Esophagus muscularis mucosa (tissue), 4 donors: ENCODE measurements around the gene NUBPL. TPM values are rescaled to one million over a fixed set of nuclear protein-coding genes. Genes with fewer than 3 reads are reported as not detected.

ENCODE experiments used
- DNase-seq: peaks from one replicate; pipeline ENCODE4 v3.0.0-alpha.2; 2017; ENCODE audit errors: extremely low spot score
- H3K27ac ChIP-seq, 4 donors: fragments of 200-600 bp; sonication (generic); replicated peaks in 1 of 4; 1 replicate in 3 of 4; 2 replicates in 1 of 4; pipeline ENCODE4 v1.5.1; 2016 to 2019; ENCODE audit warnings: mild to moderate bottlenecking in 1 of 4
- H3K27me3 ChIP-seq, 4 donors: fragments of 200-600 bp; sonication (generic); one replicate each; pipeline versions ENCODE4 v1.5.1 to v1.6.0; 2016 to 2019
- H3K36me3 ChIP-seq, 4 donors: fragments of 200-600 bp; sonication (generic); one replicate each; pipeline ENCODE4 v1.5.1; 2016 to 2019
- H3K4me1 ChIP-seq, 4 donors: fragments of 200-600 bp; sonication (generic); one replicate each; pipeline ENCODE4 v1.5.1; 2016 to 2019
- H3K4me3 ChIP-seq, 4 donors: fragments of 200-600 bp; sonication (generic); 1 replicate in 2 of 4; 2 replicates in 2 of 4; pipeline ENCODE4 v1.5.1; 2016 to 2019; ENCODE audit warnings: mild to moderate bottlenecking in 4 of 4, moderate library complexity in 1 of 4
- H3K9me3 ChIP-seq, 4 donors: fragments of 200-600 bp; sonication (generic); 1 replicate in 3 of 4; 2 replicates in 1 of 4; pipeline ENCODE4 v1.5.1; 2016 to 2019
- CTCF ChIP-seq, 3 experiments: fragments of 200-600 bp in 2 of 3; fragments of 450-650 bp in 1 of 3; sonication (generic) in 2 of 3; IDR thresholded peaks; one replicate each; pipeline ENCODE4 v1.5.1; 2017 to 2019; ENCODE audit warnings: antibody characterized with exemption in 3 of 3, mild to moderate bottlenecking in 2 of 3, moderate library complexity in 1 of 3
- EP300 ChIP-seq: sonication (generic); formaldehyde crosslinking; IDR thresholded peaks from one replicate; pipeline ENCODE4 v1.6.1; 2017; ENCODE audit warnings: antibody characterized with exemption
- POLR2A ChIP-seq: fragments of 450-650 bp; IDR thresholded peaks from one replicate; pipeline ENCODE4 v1.6.1; 2017; ENCODE audit warnings: antibody characterized with exemption, moderate library complexity, mild to moderate bottlenecking, low read depth
- POLR2AphosphoS5 ChIP-seq, 2 donors: sonication (generic); formaldehyde crosslinking; IDR thresholded peaks; one replicate each; pipeline ENCODE4 v1.6.1; 2017; ENCODE audit warnings: antibody characterized with exemption in 2 of 2
- WGBS: methylation state at CpG from one replicate; pipeline ENCODE4 v1.1.5; 2018; 5-methylcytosine and 5-hydroxymethylcytosine counted together
- intact Hi-C: fragments of 100-400 bp; cut with DNase I; formaldehyde crosslinking; loops from one replicate; pipeline ENCODE4 v1.15.1; 2023
- total RNA-seq, 4 donors: library from RNA; depleted of rRNA; stranded (reverse); fragments of >200 nt; gene quantifications; one replicate each; pipeline versions ENCODE4 v1.1.0 to v1.2.1, GENCODE V29; 2016

NUBPL gene
- total RNA-seq, 4 donors from 2014 or later = 10.3 to 13.6 (median 12.8) TPM

- no peak overlapping the region for H3K27ac ChIP-seq
- H3K36me3 ChIP-seq = no peaks in the 10 kb centered on the region
- DNase-seq = no peak
- no peaks in the 10 kb centered on the region for H3K27me3 ChIP-seq
- H3K4me1 ChIP-seq = no peaks in the 10 kb centered on the region
- H3K9me3 ChIP-seq = no peaks in the 10 kb centered on the region
- no peak for TF ChIP-seq POLR2A
- no peak for TF ChIP-seq CTCF (IDR thresholded peaks at IDR 0.05)
- TF ChIP-seq POLR2AphosphoS5 (IDR thresholded peaks at IDR 0.05) = no peak
- TF ChIP-seq EP300 = no peak
- no peak overlapping the region for H3K4me3 ChIP-seq
- 86% methylated on average over 2 of the region's 2 CpGs for WGBS
- intact Hi-C loops = no loop called here
Measured at GRCh38 chr14:31549817-31550216, 11.4 kb upstream of the NUBPL start.

GRCh38 chr14:31550589-31550988 lies 10.6 kb upstream of the NUBPL start:
- TF ChIP-seq CTCF (IDR thresholded peaks at IDR 0.05) = no peak
- no peak for TF ChIP-seq POLR2AphosphoS5 (IDR thresholded peaks at IDR 0.05)
- TF ChIP-seq POLR2A = no peak
- TF ChIP-seq EP300 = no peak
- no peak for DNase-seq
- no peak overlapping the region for H3K4me3 ChIP-seq
- H3K9me3 ChIP-seq = no peaks in the 10 kb centered on the region
- H3K4me1 ChIP-seq = no peaks in the 10 kb centered on the region
- H3K27ac ChIP-seq = no peak overlapping the region
- no peaks in the 10 kb centered on the region for H3K27me3 ChIP-seq
- 85% methylated on average over 2 of the region's 2 CpGs for WGBS
- H3K36me3 ChIP-seq = no peaks in the 10 kb centered on the region
- intact Hi-C loops = no loop called here

- TF ChIP-seq EP300 (no peak), POLR2A (no peak), CTCF (IDR thresholded peaks at IDR 0.05) (no peak), POLR2AphosphoS5 (IDR thresholded peaks at IDR 0.05) (no peak)
- Histone ChIP-seq H3K4me1 (peaks cover 0 to 8% (median 5%) of the 10 kb centered on the region in 4 donors), H3K36me3 (no peaks in the 10 kb centered on the region), H3K27ac (no peak overlapping the region), H3K9me3 (no peaks in the 10 kb centered on the region), H3K27me3 (no peaks in the 10 kb centered on the region), H3K4me3 (no peak overlapping the region)
- WGBS = 88% methylated on average over 2 of the region's 2 CpGs
- intact Hi-C loops = no loop called here
- DNase-seq = no peak
Measured at GRCh38 chr14:31556191-31556590, 5.0 kb upstream of the NUBPL start.

GRCh38 chr14:31559939-31560338 lies 1.3 kb upstream of the NUBPL start:
- TF ChIP-seq POLR2AphosphoS5 (IDR thresholded peaks at IDR 0.05) = no peak
- no peak for TF ChIP-seq CTCF (IDR thresholded peaks at IDR 0.05)
- TF ChIP-seq EP300 = no peak
- TF ChIP-seq POLR2A = no peak
- H3K36me3 ChIP-seq = no peaks in the 10 kb centered on the region
- no peaks in the 10 kb centered on the region for H3K9me3 ChIP-seq
- no peaks in the 10 kb centered on the region for H3K27me3 ChIP-seq
- H3K27ac ChIP-seq = no peak overlapping the region
- DNase-seq = no peak
- no peak overlapping the region for H3K4me3 ChIP-seq
- WGBS = 92% methylated on average over 19 of the region's 21 CpGs
- intact Hi-C loops = loop anchor here (2.0 kb wide), 1 partner anchor 103 kb away; the partner anchor contains the start of gene DTD2
- H3K4me1 ChIP-seq = peaks cover 11 to 35% (median 21%) of the 10 kb centered on the region in 4 donors

- no peak for DNase-seq
- peak overlapping the region; percentile 85 to 99 (median 97) for H3K4me3 ChIP-seq
- H3K27ac ChIP-seq = peak overlapping the region; percentile 89 to 92 (median 90)
- H3K36me3 ChIP-seq = no peaks in the 10 kb centered on the region
- H3K27me3 ChIP-seq = no peaks in the 10 kb centered on the region
- H3K4me1 ChIP-seq = peaks cover 11 to 35% (median 21%) of the 10 kb centered on the region in 4 donors
- 31% methylated on average over 7 of the region's 7 CpGs for WGBS
- intact Hi-C loops = loop anchor here (2.0 kb wide), 1 partner anchor 104 kb away; the partner anchor contains the start of gene DTD2
- TF ChIP-seq CTCF (IDR thresholded peaks at IDR 0.05) (no peak), EP300 (no peak), POLR2AphosphoS5 (IDR thresholded peaks at IDR 0.05) (no peak), POLR2A (no peak)
- no peaks in the 10 kb centered on the region for H3K9me3 ChIP-seq
Measured at GRCh38 chr14:31560759-31561154, 447 bp upstream of the NUBPL start.
